Ectodermal cell (in vitro differentiated cells): ENCODE data around the gene ABCC3.

Experiments used
- H3K27ac ChIP-seq: 2 replicates; pipeline ENCODE4 v1.7.0; 2013; ENCODE audit warnings: mild to moderate bottlenecking, low read depth, low read length; ENCODE audit not compliant: insufficient read depth, poor library complexity, severe bottlenecking
- H3K27me3 ChIP-seq: 2 replicates; pipeline ENCODE4 v1.7.0; 2013; ENCODE audit warnings: mild to moderate bottlenecking, low read length; ENCODE audit not compliant: insufficient read depth, control insufficient read depth, poor library complexity, severe bottlenecking
- H3K36me3 ChIP-seq: one replicate; pipeline ENCODE4 v1.7.0; 2013; ENCODE audit warnings: low read length; ENCODE audit not compliant: control insufficient read depth, insufficient read depth
- H3K4me1 ChIP-seq: one replicate; pipeline ENCODE4 v1.7.0; 2013; ENCODE audit warnings: low read length; ENCODE audit not compliant: control insufficient read depth, insufficient read depth
- H3K4me3 ChIP-seq: 2 replicates; pipeline ENCODE4 v1.7.0; 2013; ENCODE audit warnings: low read depth, low read length, control low read depth; ENCODE audit not compliant: insufficient read depth
- H3K9me3 ChIP-seq: 2 replicates; pipeline ENCODE4 v1.7.0; 2013; ENCODE audit warnings: mild to moderate bottlenecking, low read length, moderate library complexity; ENCODE audit not compliant: control insufficient read depth
- WGBS, 2 experiments: methylation state at CpG; one replicate each; pipeline ENCODE4 v1.1.7; 2013; ENCODE audit warnings: missing lambda C conversion rate in 2 of 2; 5-methylcytosine and 5-hydroxymethylcytosine counted together

The ABCC3 gene

DNA sequence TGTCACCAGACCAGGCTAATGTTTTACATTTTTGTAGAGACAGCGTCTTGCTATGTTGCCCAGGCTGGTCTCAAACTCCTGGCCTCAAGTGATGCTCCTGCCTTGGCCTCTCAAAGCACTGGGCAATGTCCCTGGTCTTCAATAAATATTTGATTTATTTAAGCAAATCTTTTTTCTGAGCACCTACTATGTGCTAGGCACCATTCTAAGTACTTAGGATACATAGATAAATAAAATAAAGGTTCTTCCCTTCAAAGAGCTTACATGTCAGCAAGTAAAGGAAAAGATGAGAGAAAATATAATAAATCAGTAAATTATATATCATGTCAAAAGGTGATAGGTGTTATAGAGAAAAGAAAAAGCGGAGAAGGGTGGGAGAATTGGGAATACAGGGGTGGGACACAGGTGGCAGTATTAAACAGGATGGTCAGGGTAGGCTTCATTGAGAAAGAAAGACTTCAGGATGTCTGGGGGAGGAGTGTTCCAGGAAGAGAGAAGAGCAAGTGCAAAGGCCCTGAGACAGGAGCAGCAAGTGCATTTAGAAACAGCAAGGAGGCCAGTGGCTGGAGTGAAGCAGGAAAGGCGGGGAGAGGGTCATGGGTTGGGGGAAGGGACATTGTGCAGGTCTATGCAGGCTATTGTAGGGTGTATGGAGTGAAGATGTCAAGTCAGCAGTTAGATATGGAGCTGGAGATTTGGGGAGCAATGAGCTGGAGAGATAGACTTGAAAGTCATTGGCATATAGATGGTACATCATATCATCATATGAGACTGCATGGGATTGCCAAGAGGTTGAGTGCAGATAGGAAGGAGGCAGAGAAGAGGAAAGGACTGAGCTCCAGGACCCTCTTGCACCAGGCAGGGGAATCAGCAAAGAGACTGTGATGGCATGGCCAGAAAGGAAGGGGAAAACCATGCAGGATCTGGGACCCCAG lies 11.3 kb downstream of the ABCC3 start:
- Histone ChIP-seq H3K36me3 (no peaks in the 10 kb centered on the region), H3K27me3 (no peaks in the 10 kb centered on the region), H3K4me1 (peaks cover 6% of the 10 kb centered on the region), H3K27ac (no peak overlapping the region), H3K4me3 (no peak overlapping the region), H3K9me3 (no peaks in the 10 kb centered on the region)
- 89% methylated on average over 3 of the region's 3 CpGs for WGBS, 2 experiments

DNA sequence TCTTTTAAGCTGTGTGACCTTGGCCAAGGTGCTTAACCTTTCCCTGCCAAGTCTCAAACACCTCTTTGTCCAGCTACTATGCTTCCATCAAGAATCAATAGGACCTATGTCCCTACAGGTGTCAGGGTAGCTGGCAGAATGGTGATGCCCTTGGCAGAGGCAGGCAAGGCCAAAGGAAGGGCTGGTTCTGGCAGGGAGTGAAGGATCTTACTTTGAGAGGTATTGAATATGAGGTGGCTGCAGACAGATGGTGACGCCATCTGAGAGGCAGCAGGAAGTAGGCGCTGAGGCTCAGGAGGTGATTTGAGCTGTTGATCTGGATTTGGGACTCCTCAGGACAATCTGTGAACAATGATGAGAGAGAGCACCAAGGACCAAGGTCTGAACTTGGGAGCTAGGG lies 12.5 kb downstream of the ABCC3 start:
- Histone ChIP-seq H3K36me3 (no peaks in the 10 kb centered on the region), H3K4me3 (no peak overlapping the region), H3K27ac (no peak overlapping the region), H3K27me3 (no peaks in the 10 kb centered on the region), H3K9me3 (no peaks in the 10 kb centered on the region), H3K4me1 (no peaks in the 10 kb centered on the region)
- WGBS, 2 experiments: 99% methylated on average over 2 of the region's 2 CpGs

DNA sequence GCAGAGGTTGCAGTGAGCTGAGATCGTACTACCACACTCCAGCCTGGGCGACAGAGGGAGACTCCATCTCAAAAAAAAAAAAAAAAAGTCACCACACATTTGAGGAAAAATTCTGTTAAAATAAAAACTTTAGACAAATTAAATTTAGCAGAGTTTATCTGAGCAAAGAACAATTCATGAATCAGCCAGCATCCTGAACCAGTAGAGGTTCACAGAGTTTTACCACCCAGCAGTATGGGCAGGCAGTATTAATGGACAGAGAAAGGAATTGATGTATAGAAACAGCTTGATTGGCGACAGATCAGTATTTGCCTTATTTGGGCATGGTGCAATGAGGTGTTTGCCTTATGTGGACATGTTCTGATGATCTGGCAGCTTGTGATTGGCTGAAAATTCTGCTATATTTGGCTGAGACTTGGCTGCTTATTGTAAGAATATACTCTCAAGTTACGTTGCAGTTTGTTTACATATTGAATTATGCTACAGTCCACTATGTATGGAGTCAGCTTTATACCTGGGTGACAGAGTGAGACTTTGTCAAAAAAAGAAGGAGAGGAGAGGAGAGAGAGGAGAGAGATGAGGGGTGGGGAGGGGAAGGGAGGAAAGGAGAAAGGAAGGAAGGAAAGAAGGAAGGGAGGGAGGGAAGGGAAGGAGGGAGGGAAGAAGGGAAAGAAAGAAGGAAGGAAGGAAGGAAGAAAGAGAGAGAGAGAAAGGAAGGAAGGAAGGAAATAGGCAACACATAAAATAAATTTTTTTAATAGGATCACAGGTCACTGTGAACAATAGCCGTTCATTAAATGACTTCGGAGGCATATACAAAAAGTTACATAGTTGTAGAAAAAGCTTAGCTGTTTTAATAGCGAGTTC lies 14.6 kb downstream of the ABCC3 start:
- H3K4me1 ChIP-seq: no peaks in the 10 kb centered on the region
- H3K4me3 ChIP-seq: no peak overlapping the region
- no peaks in the 10 kb centered on the region for H3K36me3 ChIP-seq
- H3K27ac ChIP-seq: no peak overlapping the region
- 89 to 94% methylated on average over 6 to 7 of the region's 7 CpGs for WGBS, 2 experiments
- H3K27me3 ChIP-seq: no peaks in the 10 kb centered on the region
- H3K9me3 ChIP-seq: no peaks in the 10 kb centered on the region

DNA sequence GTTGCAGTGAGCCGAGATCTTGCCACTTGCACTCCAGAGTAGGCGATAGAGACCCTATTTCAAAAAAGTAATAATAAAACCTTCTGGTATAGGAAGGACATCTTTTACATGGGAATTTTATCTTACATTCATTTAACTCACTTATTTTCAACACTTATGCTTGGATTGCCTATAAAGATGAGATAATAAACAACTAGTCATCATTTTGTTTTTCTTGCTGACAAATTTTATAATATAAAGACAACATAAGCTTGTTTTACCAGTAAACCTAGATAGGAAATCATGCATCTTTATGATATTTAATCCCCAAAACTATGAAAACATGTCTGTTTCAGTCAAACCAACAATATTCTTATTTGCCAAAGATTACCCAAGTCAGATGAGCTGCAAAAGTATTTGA lies 17.0 kb downstream of the ABCC3 start:
- Histone ChIP-seq H3K4me1 (no peaks in the 10 kb centered on the region), H3K9me3 (no peaks in the 10 kb centered on the region), H3K4me3 (no peak overlapping the region), H3K27me3 (no peaks in the 10 kb centered on the region), H3K36me3 (no peaks in the 10 kb centered on the region), H3K27ac (no peak overlapping the region)
- WGBS, 2 experiments: 91 to 93% methylated on average over 2 of the region's 2 CpGs

DNA sequence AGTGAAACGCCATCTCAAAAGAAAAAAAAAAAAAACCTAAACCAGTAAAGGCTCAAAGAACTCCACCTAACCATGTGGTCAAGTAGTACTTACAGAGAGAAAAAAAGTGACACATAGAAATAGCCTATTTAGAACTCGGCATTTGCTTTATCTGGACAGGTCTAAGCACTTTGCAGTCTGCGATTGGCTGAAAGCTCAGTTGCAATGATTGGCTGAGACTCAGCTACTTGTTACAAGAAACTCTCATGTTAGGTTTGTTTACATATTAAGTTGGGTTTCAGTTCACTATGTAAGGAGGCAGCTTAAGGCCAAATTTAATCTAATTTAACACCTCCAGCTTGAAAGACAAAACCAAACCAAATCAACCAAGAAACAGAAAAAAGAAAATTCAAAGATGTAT lies 19.1 kb downstream of the ABCC3 start:
- Histone ChIP-seq H3K36me3 (no peaks in the 10 kb centered on the region), H3K4me3 (no peak overlapping the region), H3K4me1 (peaks cover 4% of the 10 kb centered on the region), H3K27ac (no peak overlapping the region), H3K27me3 (no peaks in the 10 kb centered on the region), H3K9me3 (no peaks in the 10 kb centered on the region)
- 88 to 95% methylated on average over 3 of the region's 3 CpGs for WGBS, 2 experiments

DNA sequence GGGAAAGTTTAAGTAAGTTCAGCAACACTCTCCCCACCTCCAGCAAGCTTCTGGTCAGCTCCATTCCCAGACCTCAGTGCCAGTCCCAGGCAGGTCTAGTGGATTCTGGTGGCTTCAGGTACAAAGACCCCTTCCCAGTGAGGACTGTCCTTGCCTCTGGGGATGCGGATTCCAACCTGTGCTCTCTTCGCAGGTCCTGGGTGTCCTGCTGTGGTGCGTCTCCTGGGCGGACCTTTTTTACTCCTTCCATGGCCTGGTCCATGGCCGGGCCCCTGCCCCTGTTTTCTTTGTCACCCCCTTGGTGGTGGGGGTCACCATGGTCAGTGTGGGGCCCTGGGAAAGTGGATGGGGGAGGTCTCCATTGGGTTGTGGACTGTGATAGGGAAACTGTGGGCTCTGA lies 21.8 kb downstream of the ABCC3 start:
- Histone ChIP-seq H3K4me1 (peaks cover 4% of the 10 kb centered on the region), H3K9me3 (no peaks in the 10 kb centered on the region), H3K27ac (no peak overlapping the region), H3K4me3 (no peak overlapping the region), H3K27me3 (no peaks in the 10 kb centered on the region), H3K36me3 (no peaks in the 10 kb centered on the region)
- 88 to 89% methylated on average over 5 of the region's 5 CpGs for WGBS, 2 experiments

DNA sequence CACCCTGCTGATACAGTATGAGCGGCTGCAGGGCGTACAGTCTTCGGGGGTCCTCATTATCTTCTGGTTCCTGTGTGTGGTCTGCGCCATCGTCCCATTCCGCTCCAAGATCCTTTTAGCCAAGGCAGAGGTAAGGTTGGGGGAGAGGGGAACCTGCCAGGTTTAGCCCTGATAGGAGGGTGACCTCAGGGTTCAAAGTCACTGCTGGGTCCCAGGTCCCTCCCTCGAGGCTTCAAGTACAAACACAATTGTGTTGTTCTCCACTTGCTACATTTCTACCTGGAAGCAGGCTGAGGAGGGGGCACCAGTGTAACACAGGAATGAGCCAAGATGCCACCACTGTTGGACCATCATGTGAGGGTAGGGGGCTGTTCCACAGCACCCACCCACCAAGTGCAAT lies 22.4 kb downstream of the ABCC3 start:
- no peak overlapping the region for H3K4me3 ChIP-seq
- peaks cover 4% of the 10 kb centered on the region for H3K4me1 ChIP-seq
- WGBS, 2 experiments: 93 to 94% methylated on average over 7 of the region's 7 CpGs
- H3K36me3 ChIP-seq: no peaks in the 10 kb centered on the region
- no peaks in the 10 kb centered on the region for H3K27me3 ChIP-seq
- no peak overlapping the region for H3K27ac ChIP-seq
- H3K9me3 ChIP-seq: no peaks in the 10 kb centered on the region

DNA sequence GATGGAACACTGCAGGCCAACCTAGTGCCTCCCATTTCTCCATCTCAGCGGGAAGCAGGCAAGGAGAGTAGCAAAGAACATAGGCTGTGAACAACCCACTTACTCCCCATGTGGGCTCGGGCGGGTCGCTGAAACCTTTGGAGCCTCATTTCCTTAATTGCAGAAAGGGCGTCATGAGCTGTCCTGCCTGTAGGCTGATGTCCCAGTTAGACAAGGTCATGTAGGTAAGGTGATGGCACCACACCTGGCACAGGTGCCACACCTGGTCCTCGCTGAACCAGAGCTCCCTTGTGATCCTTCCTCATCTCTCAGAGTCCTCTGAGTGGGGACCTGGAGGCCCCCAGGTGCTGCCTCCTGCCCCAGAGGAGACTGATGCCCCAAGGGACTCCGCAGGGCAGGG lies 22.9 kb downstream of the ABCC3 start:
- no peak overlapping the region for H3K4me3 ChIP-seq
- no peak overlapping the region for H3K27ac ChIP-seq
- H3K4me1 ChIP-seq: peaks cover 4% of the 10 kb centered on the region
- H3K36me3 ChIP-seq: no peaks in the 10 kb centered on the region
- 94% methylated on average over 7 of the region's 7 CpGs for WGBS, 2 experiments
- no peaks in the 10 kb centered on the region for H3K27me3 ChIP-seq
- H3K9me3 ChIP-seq: no peaks in the 10 kb centered on the region

DNA sequence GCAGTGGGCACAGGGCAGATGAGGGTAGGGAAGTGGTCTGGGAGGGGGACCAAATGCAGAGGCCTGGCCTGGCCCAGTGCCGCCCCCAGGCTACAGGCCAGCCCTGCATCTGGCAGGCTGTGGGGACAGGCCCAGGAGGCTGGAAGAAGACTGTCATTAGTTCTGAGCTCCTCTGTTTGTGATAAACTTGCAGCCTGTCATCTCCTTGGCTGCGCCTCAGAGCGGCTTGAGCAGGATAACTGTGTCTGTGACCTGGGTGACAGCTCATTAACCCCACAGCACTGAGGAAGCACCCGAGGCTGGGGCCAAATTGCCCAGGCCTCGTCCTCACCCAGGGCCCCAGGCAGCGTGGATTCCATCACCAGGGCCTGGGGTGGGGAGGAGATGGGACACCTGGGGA lies 23.9 kb downstream of the ABCC3 start:
- Histone ChIP-seq H3K27ac (no peak overlapping the region), H3K4me3 (no peak overlapping the region), H3K4me1 (peaks cover 4% of the 10 kb centered on the region), H3K36me3 (no peaks in the 10 kb centered on the region), H3K9me3 (no peaks in the 10 kb centered on the region), H3K27me3 (no peaks in the 10 kb centered on the region)
- 90 to 94% methylated on average over 6 of the region's 6 CpGs for WGBS, 2 experiments

DNA sequence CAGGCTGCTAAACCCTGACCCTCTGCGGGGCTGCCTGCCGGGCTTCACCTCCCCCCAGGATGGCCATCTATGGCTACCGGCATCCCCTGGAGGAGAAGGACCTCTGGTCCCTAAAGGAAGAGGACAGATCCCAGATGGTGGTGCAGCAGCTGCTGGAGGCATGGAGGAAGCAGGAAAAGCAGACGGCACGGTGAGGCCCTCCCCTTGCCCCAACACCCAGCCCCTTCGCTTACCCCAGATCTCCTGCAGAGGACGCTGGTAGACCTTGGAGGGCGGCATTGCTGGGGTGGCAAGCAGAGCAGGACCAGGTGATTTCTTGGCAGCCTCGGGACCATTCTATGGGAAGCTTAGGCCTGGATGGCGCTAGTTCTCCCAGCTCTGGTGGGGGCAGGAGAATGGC lies 24.5 kb downstream of the ABCC3 start:
- H3K27me3 ChIP-seq: no peaks in the 10 kb centered on the region
- H3K4me3 ChIP-seq: no peak overlapping the region
- peaks cover 4% of the 10 kb centered on the region for H3K4me1 ChIP-seq
- WGBS, 2 experiments: 86 to 87% methylated on average over 10 of the region's 10 CpGs
- H3K36me3 ChIP-seq: no peaks in the 10 kb centered on the region
- H3K27ac ChIP-seq: no peak overlapping the region
- H3K9me3 ChIP-seq: no peaks in the 10 kb centered on the region
